Measurements from ENCODE around the gene HIVEP3. TPM values are rescaled to one million over a fixed set of nuclear protein-coding genes. Genes with fewer than 3 reads are reported as not detected.

HIVEP3 gene
- total RNA-seq, 1 donor from 2014 or later: 2.9 TPM

GRCh38 chr1:41542196-41542930, 376.4 kb downstream of the HIVEP3 start:
- intact Hi-C loops (cut with DNase I): no loop called here
- Histone ChIP-seq H3K27ac (no peak overlapping the region), H3K36me3 (no peaks in the 10 kb centered on the region), H3K27me3 (no peaks in the 10 kb centered on the region), H3K9me3 (no peaks in the 10 kb centered on the region), H3K4me3 (no peak overlapping the region), H3K4me1 (peaks cover 7% of the 10 kb centered on the region)
- no peak for DNase-seq (ENCODE audit: extremely low spot score in 2 of 2)
- TF ChIP-seq POLR2AphosphoS5 (IDR thresholded peaks at IDR 0.05; ENCODE audit: insufficient read depth in 1 of 2, low read depth in 1 of 2): no peak
- no peak for TF ChIP-seq POLR2A (IDR thresholded peaks at IDR 0.05)
- TF ChIP-seq CTCF (IDR thresholded peaks at IDR 0.05): no peak

- intact Hi-C loops (cut with DNase I): no loop called here
- Histone ChIP-seq H3K27ac (no peak overlapping the region), H3K27me3 (no peaks in the 10 kb centered on the region), H3K36me3 (no peaks in the 10 kb centered on the region), H3K4me3 (no peak overlapping the region), H3K9me3 (no peaks in the 10 kb centered on the region), H3K4me1 (peaks cover 12% of the 10 kb centered on the region)
- TF ChIP-seq POLR2A (IDR thresholded peaks at IDR 0.05) (no peak), CTCF (IDR thresholded peaks at IDR 0.05) (no peak), POLR2AphosphoS5 (IDR thresholded peaks at IDR 0.05; ENCODE audit: insufficient read depth in 1 of 2, low read depth in 1 of 2) (no peak)
- no peak for DNase-seq (ENCODE audit: extremely low spot score in 2 of 2)
Measured at GRCh38 chr1:41541592-41541952, 377.1 kb downstream of the HIVEP3 start.

GRCh38 chr1:41540886-41541591, 377.7 kb downstream of the HIVEP3 start:
- no peaks in the 10 kb centered on the region for H3K9me3 ChIP-seq

GRCh38 chr1:41539999-41540398, 378.7 kb downstream of the HIVEP3 start:
- no peaks in the 10 kb centered on the region for H3K36me3 ChIP-seq
- no peaks in the 10 kb centered on the region for H3K27me3 ChIP-seq
- peaks cover 12% of the 10 kb centered on the region for H3K4me1 ChIP-seq
- no peak overlapping the region for H3K4me3 ChIP-seq
- no peak overlapping the region for H3K27ac ChIP-seq
- TF ChIP-seq CTCF (IDR thresholded peaks at IDR 0.05): no peak
- no peak for TF ChIP-seq POLR2AphosphoS5 (IDR thresholded peaks at IDR 0.05; ENCODE audit: insufficient read depth in 1 of 2, low read depth in 1 of 2)
- TF ChIP-seq POLR2A (IDR thresholded peaks at IDR 0.05): no peak
- no peak for DNase-seq (ENCODE audit: extremely low spot score in 2 of 2)
- intact Hi-C loops (cut with DNase I): no loop called here
- H3K9me3 ChIP-seq: no peaks in the 10 kb centered on the region

More at GRCh38 chr1:41540886-41541591, 377.7 kb downstream of the HIVEP3 start:
- Histone ChIP-seq H3K27ac (no peak overlapping the region), H3K4me1 (peaks cover 12% of the 10 kb centered on the region), H3K36me3 (no peaks in the 10 kb centered on the region), H3K4me3 (no peak overlapping the region), H3K27me3 (no peaks in the 10 kb centered on the region)
- TF ChIP-seq CTCF (IDR thresholded peaks at IDR 0.05) (no peak), POLR2A (IDR thresholded peaks at IDR 0.05) (no peak), POLR2AphosphoS5 (IDR thresholded peaks at IDR 0.05; ENCODE audit: insufficient read depth in 1 of 2, low read depth in 1 of 2) (no peak)
- intact Hi-C loops (cut with DNase I): no loop called here
- no peak for DNase-seq (ENCODE audit: extremely low spot score in 2 of 2)

GRCh38 chr1:41539418-41539805, 379.3 kb downstream of the HIVEP3 start:
- Histone ChIP-seq H3K27me3 (no peaks in the 10 kb centered on the region), H3K36me3 (no peaks in the 10 kb centered on the region), H3K4me1 (peaks cover 12% of the 10 kb centered on the region), H3K4me3 (no peak overlapping the region), H3K27ac (no peak overlapping the region), H3K9me3 (no peaks in the 10 kb centered on the region)
- no peak for DNase-seq (ENCODE audit: extremely low spot score in 2 of 2)
- intact Hi-C loops (cut with DNase I): no loop called here
- TF ChIP-seq CTCF (IDR thresholded peaks at IDR 0.05): no peak
- no peak for TF ChIP-seq POLR2A (IDR thresholded peaks at IDR 0.05)
- no peak for TF ChIP-seq POLR2AphosphoS5 (IDR thresholded peaks at IDR 0.05; ENCODE audit: insufficient read depth in 1 of 2, low read depth in 1 of 2)
